Prostate gland (tissue), 2 donors: ENCODE data around the gene HSD17B14. TPM values are rescaled to one million over a fixed set of nuclear protein-coding genes. Genes with fewer than 3 reads are reported as not detected.
A peak's percentile ranks its signal among the peaks of the same experiment; 100 is the strongest.

ENCODE experiments used
- DNase-seq: peaks from one replicate; pipeline ENCODE4 v3.0.0-alpha.2; 2019; ENCODE audit warnings: low spot score
- H3K27ac ChIP-seq, 2 donors: fragments of 200-600 bp; sonication (generic); 2 replicates each; pipeline ENCODE4 v1.5.1; 2017 to 2019
- H3K27me3 ChIP-seq: fragments of 200-600 bp; sonication (generic); replicated peaks from 2 replicates; pipeline ENCODE4 v1.5.1; 2019; ENCODE audit not compliant: insufficient read depth
- H3K36me3 ChIP-seq, 2 donors: fragments of 200-600 bp; sonication (generic); 1 replicate in 1 of 2; 2 replicates in 1 of 2; pipeline versions ENCODE4 v1.5.1 to v1.8.1; 2017 to 2019
- H3K4me1 ChIP-seq: fragments of 200-600 bp; sonication (generic); replicated peaks from 2 replicates; pipeline ENCODE4 v1.5.1; 2019
- H3K4me3 ChIP-seq, 2 donors: fragments of 200-600 bp; sonication (generic); 2 replicates each; pipeline ENCODE4 v1.5.1; 2017 to 2019
- H3K9me3 ChIP-seq: fragments of 200-600 bp; sonication (generic); 2 replicates; pipeline ENCODE4 v1.5.1; 2017
- CTCF ChIP-seq, 4 experiments: fragments of 200-600 bp in 2 of 4; fragments of 450-650 bp in 2 of 4; sonication (generic) in 2 of 4; IDR thresholded peaks; 1 replicate in 3 of 4; 2 replicates in 1 of 4; pipeline ENCODE4 v1.5.1; 2016 to 2019; ENCODE audit warnings: antibody characterized with exemption in 4 of 4, mild to moderate bottlenecking in 2 of 4, moderate library complexity in 2 of 4
- POLR2A ChIP-seq: fragments of 450-650 bp; IDR thresholded peaks from one replicate; pipeline ENCODE4 v1.6.1; 2016; ENCODE audit warnings: antibody characterized with exemption, mild to moderate bottlenecking
- POLR2AphosphoS5 ChIP-seq: sonication (generic); formaldehyde crosslinking; IDR thresholded peaks from one replicate; pipeline ENCODE4 v1.6.1; 2017; ENCODE audit warnings: antibody characterized with exemption
- WGBS: methylation state at CpG from one replicate; pipeline ENCODE4 v1.1.5; 2018; 5-methylcytosine and 5-hydroxymethylcytosine counted together
- intact Hi-C: fragments of 100-400 bp; cut with DNase I; formaldehyde crosslinking; loops from one replicate; pipeline ENCODE4 v1.14.2; 2022
- total RNA-seq, 2 donors: library from RNA; depleted of rRNA; stranded (reverse); fragments of >200 nt; gene quantifications; one replicate each; pipeline ENCODE4 v1.1.0, GENCODE V29; 2016

Gene HSD17B14
- total RNA-seq, 2 donors from 2014 or later = 11.0 to 11.2 TPM

- no peak overlapping the region for H3K4me3 ChIP-seq
- H3K27ac ChIP-seq = peak overlapping the region; percentile 80 to 83
- intact Hi-C loops = loop anchor here (1.0 to 5.0 kb wide), 3 partner anchors 15 to 177 kb away; partner anchors contain the start of gene BCAT2
- 50% methylated on average over 2 of the region's 2 CpGs for WGBS
- H3K36me3 ChIP-seq = no peaks in the 10 kb centered on the region
- no peaks in the 10 kb centered on the region for H3K9me3 ChIP-seq
- no peaks in the 10 kb centered on the region for H3K4me1 ChIP-seq
- no peaks in the 10 kb centered on the region for H3K27me3 ChIP-seq
- TF ChIP-seq POLR2AphosphoS5 = no peak
- TF ChIP-seq CTCF (IDR thresholded peaks at IDR 0.05) = no peak
- TF ChIP-seq POLR2A = no peak
- DNase-seq = no peak
These were observed 40.6 kb downstream of the HSD17B14 start for GRCh38 chr19:48795685-48796070.

DNA sequence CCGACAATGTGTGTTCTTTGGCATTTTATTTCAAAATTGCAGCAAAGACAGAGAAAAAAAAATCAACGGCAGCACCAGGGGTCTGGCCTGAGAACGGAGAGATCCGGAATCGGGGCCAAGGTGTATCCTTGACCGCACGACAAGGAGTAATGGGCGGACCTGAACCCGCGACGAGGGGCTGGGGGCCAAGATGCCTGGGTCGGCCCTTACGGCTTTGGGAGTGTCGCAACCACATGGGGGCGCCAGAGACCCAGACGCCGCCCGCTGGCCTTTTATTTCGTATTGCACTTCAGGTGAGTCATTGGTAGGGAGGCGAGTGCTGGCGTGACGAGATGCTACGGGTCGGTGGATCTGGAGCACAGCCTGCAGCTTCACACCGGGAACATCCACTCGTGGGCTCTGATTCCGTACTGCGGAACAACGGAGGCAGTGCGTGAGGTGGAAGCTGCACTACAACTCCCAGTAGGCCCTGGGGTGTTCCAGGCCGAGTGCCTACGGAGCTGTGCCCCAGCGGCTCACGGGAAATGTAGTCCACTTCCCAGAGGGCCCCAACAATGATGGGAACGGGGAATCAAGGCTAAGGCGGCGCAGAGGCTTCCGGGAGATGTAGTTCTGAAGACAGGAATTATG lies 41.1 kb downstream of the HSD17B14 start:
- H3K36me3 ChIP-seq = no peaks in the 10 kb centered on the region
- DNase-seq = peak; percentile 92
- H3K4me3 ChIP-seq = peak overlapping the region; percentile 19 to 38
- intact Hi-C loops = loop anchor here (1.0 to 5.0 kb wide), 3 partner anchors 16 to 177 kb away; partner anchors contain the start of gene BCAT2
- peak; percentile 8 for TF ChIP-seq POLR2A
- TF ChIP-seq CTCF (IDR thresholded peaks at IDR 0.05) = peak; percentile 96 to 100 (median 99)
- TF ChIP-seq POLR2AphosphoS5 = peak; percentile 90
- 2% methylated on average over 38 of the region's 38 CpGs for WGBS
- no peaks in the 10 kb centered on the region for H3K27me3 ChIP-seq
- H3K9me3 ChIP-seq = no peaks in the 10 kb centered on the region
- peak overlapping the region; percentile 80 to 83 for H3K27ac ChIP-seq
- H3K4me1 ChIP-seq = no peaks in the 10 kb centered on the region

DNA sequence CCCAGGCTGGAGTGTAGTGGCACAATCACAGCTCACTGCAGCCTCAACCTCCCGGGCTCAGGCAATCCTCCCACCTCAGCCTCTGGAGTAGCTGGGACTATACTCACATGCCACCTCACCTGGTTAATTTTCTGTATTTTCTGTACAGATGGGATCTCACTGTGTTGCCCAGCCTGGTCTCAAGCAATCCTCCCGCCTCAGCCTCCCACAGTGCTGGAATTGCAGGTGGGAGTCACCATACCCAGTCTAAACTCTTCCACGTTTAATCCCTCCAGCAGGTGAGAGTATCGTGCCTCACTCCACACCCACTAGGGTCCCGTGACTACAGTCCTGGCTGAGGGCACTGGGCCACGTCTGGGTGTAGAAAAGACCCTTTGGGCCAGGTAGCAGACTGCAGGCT lies 42.0 kb downstream of the HSD17B14 start:
- TF ChIP-seq POLR2A (no peak), POLR2AphosphoS5 (no peak), CTCF (IDR thresholded peaks at IDR 0.05) (no peak)
- WGBS = 92% methylated on average over 6 of the region's 6 CpGs
- no peaks in the 10 kb centered on the region for H3K9me3 ChIP-seq
- H3K4me1 ChIP-seq = no peaks in the 10 kb centered on the region
- H3K36me3 ChIP-seq = no peaks in the 10 kb centered on the region
- no peak for DNase-seq
- peak overlapping the region; percentile 80 to 83 for H3K27ac ChIP-seq
- intact Hi-C loops = loop anchor here (2.0 kb wide), 1 partner anchor 17 kb away; the partner anchor contains the start of gene BCAT2
- H3K4me3 ChIP-seq = no peak overlapping the region
- no peaks in the 10 kb centered on the region for H3K27me3 ChIP-seq

DNA sequence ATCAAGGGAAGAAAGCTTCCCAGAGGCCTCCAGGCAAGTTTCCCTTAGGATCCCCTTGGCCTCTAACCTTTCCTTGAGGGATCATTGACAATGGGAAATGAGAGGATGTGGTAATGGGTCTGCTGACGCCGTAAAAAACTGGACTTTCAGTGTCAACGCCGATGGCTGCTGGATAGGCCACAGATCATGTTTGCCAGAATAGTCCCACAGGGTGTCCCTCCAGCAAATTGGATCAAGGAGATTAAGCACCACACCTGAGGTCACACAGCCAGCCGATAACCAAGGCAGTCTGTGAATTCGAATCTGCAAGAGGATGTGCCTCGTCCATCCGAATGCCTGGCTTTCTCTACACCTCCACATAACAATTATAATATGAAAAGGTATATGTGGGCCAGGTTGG lies 43.0 kb downstream of the HSD17B14 start:
- intact Hi-C loops = no loop called here

More for the DNA sequence above, 43.0 kb downstream of the HSD17B14 start:
- Histone ChIP-seq H3K4me1 (no peaks in the 10 kb centered on the region), H3K9me3 (no peaks in the 10 kb centered on the region), H3K36me3 (no peaks in the 10 kb centered on the region), H3K27ac (no peak overlapping the region), H3K4me3 (no peak overlapping the region), H3K27me3 (no peaks in the 10 kb centered on the region)
- TF ChIP-seq POLR2AphosphoS5 = no peak
- no peak for TF ChIP-seq POLR2A
- TF ChIP-seq CTCF (IDR thresholded peaks at IDR 0.05) = no peak
- WGBS = 75% methylated on average over 8 of the region's 8 CpGs
- no peak for DNase-seq
